ENCODE measurements around the gene ZNF618.

Gene ZNF618

GRCh38 chr9:114021578-114021977 lies 145.5 kb downstream of the ZNF618 start:
- no peak for DNase-seq (ENCODE audit: low read depth)
- TF ChIP-seq, protein P1, sequence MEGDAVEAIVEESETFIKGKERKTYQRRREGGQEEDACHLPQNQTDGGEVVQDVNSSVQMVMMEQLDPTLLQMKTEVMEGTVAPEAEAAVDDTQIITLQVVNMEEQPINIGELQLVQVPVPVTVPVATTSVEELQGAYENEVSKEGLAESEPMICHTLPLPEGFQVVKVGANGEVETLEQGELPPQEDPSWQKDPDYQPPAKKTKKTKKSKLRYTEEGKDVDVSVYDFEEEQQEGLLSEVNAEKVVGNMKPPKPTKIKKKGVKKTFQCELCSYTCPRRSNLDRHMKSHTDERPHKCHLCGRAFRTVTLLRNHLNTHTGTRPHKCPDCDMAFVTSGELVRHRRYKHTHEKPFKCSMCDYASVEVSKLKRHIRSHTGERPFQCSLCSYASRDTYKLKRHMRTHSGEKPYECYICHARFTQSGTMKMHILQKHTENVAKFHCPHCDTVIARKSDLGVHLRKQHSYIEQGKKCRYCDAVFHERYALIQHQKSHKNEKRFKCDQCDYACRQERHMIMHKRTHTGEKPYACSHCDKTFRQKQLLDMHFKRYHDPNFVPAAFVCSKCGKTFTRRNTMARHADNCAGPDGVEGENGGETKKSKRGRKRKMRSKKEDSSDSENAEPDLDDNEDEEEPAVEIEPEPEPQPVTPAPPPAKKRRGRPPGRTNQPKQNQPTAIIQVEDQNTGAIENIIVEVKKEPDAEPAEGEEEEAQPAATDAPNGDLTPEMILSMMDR (IDR thresholded peaks at IDR 0.05; ENCODE audit: low read depth, low read length, missing control alignments) = no peak
- H3K4me3 ChIP-seq (ENCODE audit: low read depth, low read length) = no peak overlapping the region

GRCh38 chr9:114023961-114024360 lies 147.9 kb downstream of the ZNF618 start:
- no peak for DNase-seq (ENCODE audit: low read depth)
- no peak overlapping the region for H3K4me3 ChIP-seq (ENCODE audit: low read depth, low read length)
- TF ChIP-seq, protein P1 (IDR thresholded peaks at IDR 0.05; ENCODE audit: low read depth, low read length, missing control alignments) = no peak

DNA sequence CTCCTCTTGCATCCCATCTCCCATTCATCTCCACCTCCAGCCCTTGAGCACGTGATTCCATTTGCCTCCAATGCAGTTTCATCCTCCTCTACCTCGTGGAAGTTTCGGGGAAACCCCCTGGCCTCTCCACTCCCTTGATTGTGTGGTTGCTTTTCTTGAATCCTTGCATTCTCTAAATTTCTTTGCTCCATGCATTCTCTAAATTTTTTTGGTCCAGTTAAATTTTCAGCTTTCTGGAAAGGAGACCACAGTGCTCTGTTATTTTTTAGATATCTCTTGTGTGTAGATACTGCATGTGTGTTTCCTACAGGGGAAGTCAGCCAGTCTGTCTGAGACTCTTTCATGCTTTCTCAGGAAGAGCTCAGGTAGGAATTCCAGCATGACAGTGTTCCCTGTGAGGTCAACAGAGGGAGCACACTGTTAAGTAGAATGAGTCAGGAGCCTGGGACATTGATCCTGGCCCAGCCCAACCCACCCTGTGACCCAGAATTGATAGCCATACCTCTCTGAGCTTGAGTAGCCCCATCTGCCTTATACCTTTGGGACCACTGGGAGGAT lies 149.2 kb downstream of the ZNF618 start:
- no peak overlapping the region for H3K4me3 ChIP-seq (ENCODE audit: low read depth, low read length)
- TF ChIP-seq, protein P1 (IDR thresholded peaks at IDR 0.05; ENCODE audit: low read depth, low read length, missing control alignments) = no peak
- no peak for DNase-seq (ENCODE audit: low read depth)

GRCh38 chr9:114025760-114026159 lies 149.7 kb downstream of the ZNF618 start:
- no peak overlapping the region for H3K4me3 ChIP-seq (ENCODE audit: low read depth, low read length)
- TF ChIP-seq, protein P1 (IDR thresholded peaks at IDR 0.05; ENCODE audit: low read depth, low read length, missing control alignments) = no peak
- no peak for DNase-seq (ENCODE audit: low read depth)

GRCh38 chr9:114026335-114026734 lies 150.2 kb downstream of the ZNF618 start:
- H3K4me3 ChIP-seq (ENCODE audit: low read depth, low read length) = no peak overlapping the region
- TF ChIP-seq, protein P1 (IDR thresholded peaks at IDR 0.05; ENCODE audit: low read depth, low read length, missing control alignments) = no peak
- DNase-seq (ENCODE audit: low read depth) = no peak

- H3K4me3 ChIP-seq (ENCODE audit: low read depth, low read length) = no peak overlapping the region
- TF ChIP-seq, protein P1 (IDR thresholded peaks at IDR 0.05; ENCODE audit: low read depth, low read length, missing control alignments) = no peak
- no peak for DNase-seq (ENCODE audit: low read depth)
These were observed 151.2 kb downstream of the ZNF618 start for GRCh38 chr9:114027159-114027862.

Data from GM12864 (cell line).